G401.6 (cell line): ENCODE results near the gene PAF1.

Experiments
- FAIRE-seq: peaks from 2 replicates; lab custom pipeline; 2012; peaks lifted over from hg19 to GRCh38; lab: Jason Lieb, UNC

PAF1 gene

GRCh38 chr19:39390751-39391437, at the start of gene PAF1, which contains the start of gene MED29:
Gene PAF1 (minus strand): TSS chr19:39391106. CDS start chr19:39390864, 242 bp downstream.
Gene MED29 (plus strand): TSS chr19:39391378. CDS start chr19:39391423, 45 bp downstream.
- FAIRE-seq, result peak; percentile 99

GRCh38 chr19:39438270-39438934, 47.5 kb upstream of the PAF1 start:
- no peak for FAIRE-seq

GRCh38 chr19:39436350-39436716, 45.4 kb upstream of the PAF1 start:
- FAIRE-seq, result no peak

- FAIRE-seq, result peak; percentile 95
Observed at GRCh38 chr19:39435499-39436349, 44.8 kb upstream of the PAF1 start, which contains the start of gene RPS16. Gene RPS16 (minus strand): TSS chr19:39435949. CDS start chr19:39435895, 54 bp downstream.

- no peak for FAIRE-seq
Observed at GRCh38 chr19:39434123-39435076, 43.5 kb upstream of the PAF1 start.

- FAIRE-seq, result no peak
Observed at GRCh38 chr19:39433480-39434079, 42.7 kb upstream of the PAF1 start.

- no peak for FAIRE-seq
Observed at GRCh38 chr19:39432677-39433025, 41.7 kb upstream of the PAF1 start.

- FAIRE-seq, result peak; percentile 99
Observed at GRCh38 chr19:39430675-39431593, 40.0 kb upstream of the PAF1 start.

GRCh38 chr19:39428283-39429112, 37.6 kb upstream of the PAF1 start:
- FAIRE-seq, result peak; percentile 92

GRCh38 chr19:39427707-39428106, 36.8 kb upstream of the PAF1 start:
- FAIRE-seq, result no peak

GRCh38 chr19:39426170-39426569, 35.3 kb upstream of the PAF1 start:
- FAIRE-seq, result no peak

- no peak for FAIRE-seq
Observed at GRCh38 chr19:39425744-39426143, 34.8 kb upstream of the PAF1 start.

- no peak for FAIRE-seq
Observed at GRCh38 chr19:39424934-39425333, 34.0 kb upstream of the PAF1 start.

GRCh38 chr19:39423258-39424086, 32.6 kb upstream of the PAF1 start:
- FAIRE-seq, result no peak

- FAIRE-seq, result no peak
Observed at GRCh38 chr19:39422020-39422419, 31.1 kb upstream of the PAF1 start.

- no peak for FAIRE-seq
Observed at GRCh38 chr19:39420769-39421168, 29.9 kb upstream of the PAF1 start.

- FAIRE-seq, result no peak
Observed at GRCh38 chr19:39419003-39419402, 28.1 kb upstream of the PAF1 start.

- no peak for FAIRE-seq
Observed at GRCh38 chr19:39417463-39418181, 26.7 kb upstream of the PAF1 start.
